GM21360 (cell line): ENCODE measurements around the gene STX8.
A peak's percentile ranks its signal among the peaks of the same experiment; 100 is the strongest.
"Not testable (repeated sequence)": the region's sequence is repeated elsewhere in the genome, so short reads cannot be mapped to it uniquely, and the experiment has no call there.

Experiments used
- ATAC-seq: cut with Tn5 transposase; IDR thresholded peaks from one replicate; pipeline ENCODE4 v1.9.1; 2021; ENCODE audit warnings: mild to moderate bottlenecking, moderate library complexity; ENCODE audit not compliant: unreplicated experiment

The STX8 gene

GRCh38 chr17:9575381-9576101 lies at the start of gene STX8:
TSS of gene STX8 (minus strand) at chr17:9575820. CDS start at chr17:9575808, 12 bp downstream.
- peak; percentile 75 for ATAC-seq

DNA sequence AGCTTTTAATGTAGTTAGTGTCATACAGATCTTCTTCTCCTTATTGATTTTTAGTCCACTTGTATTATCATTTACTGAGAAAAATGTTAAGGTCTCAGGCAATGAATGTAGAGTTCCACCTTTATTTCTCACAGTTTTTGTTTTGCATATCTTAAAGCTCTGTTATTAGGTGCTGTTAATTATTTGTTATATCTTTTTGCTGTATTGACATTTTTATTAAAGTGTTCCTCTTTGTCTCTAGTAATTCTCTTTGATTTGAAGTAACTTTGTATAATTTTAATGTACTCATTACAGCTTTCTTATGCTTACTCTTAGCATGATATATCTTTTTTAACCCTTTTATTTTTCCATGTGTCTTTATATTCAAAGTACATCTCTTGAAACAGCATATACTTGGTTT lies 47.3 kb upstream of the STX8 start:
- no peak for ATAC-seq

- ATAC-seq, result no peak
Observed at GRCh38 chr17:9615486-9615885, 39.9 kb upstream of the STX8 start.

GRCh38 chr17:9612006-9612405 lies 36.4 kb upstream of the STX8 start:
- no peak for ATAC-seq

DNA sequence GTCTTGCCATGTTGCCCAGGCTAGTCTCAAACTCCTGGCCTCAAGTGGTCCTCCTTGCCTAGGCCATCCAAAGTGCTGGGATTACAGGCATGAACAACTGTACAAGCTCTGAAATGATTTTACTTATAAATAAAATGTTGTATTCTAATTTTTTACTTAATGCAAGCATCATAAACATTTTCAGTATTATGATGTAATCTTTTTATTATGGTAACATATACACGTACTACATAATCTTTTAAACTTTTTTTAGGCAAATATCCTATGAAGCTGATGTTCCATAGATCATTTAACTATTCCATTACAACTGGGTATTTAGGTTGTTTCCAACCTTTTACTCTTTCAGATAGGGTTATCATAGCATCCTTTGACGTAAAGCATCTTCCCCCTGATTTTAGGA lies 35.9 kb upstream of the STX8 start:
- ATAC-seq, result no peak

GRCh38 chr17:9607058-9607457 lies 31.4 kb upstream of the STX8 start:
- not testable (repeated sequence) for ATAC-seq

DNA sequence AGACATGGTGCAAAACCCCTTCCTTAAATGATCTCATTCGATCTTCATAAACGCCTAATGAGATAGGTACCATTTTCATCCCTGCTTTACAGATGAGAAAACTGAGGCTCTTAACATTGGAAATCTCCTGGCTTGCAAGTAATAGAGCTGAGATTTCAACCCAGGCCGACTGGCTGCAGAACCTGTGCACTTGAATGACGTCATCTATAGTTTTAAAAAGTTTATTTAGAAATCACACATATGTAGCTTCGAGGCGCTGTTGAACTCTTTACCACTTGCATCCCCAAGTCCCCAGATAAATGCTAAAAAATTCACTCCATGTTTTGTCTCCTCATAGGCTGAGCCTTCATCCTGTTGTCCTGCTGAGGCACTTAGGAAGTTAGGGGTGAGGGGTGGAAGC lies 30.8 kb upstream of the STX8 start:
- no peak for ATAC-seq

DNA sequence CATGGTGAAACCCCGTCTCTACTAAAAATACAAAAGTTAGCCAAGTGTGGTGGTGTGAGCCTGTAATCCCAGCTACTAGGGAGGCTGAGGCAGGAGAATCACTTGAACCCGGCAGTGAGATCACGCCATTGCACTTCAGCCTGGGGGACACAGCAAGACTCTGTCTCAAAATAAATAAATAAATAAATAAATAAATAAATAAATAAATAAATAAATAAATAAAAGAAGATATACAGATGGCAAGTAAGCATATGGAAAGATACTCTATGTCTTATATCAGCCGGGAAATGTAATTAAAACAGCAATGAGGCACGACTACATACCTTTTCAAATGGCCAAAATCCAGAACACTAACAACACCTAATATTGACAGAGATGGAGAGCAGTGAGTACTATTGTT lies 29.0 kb upstream of the STX8 start:
- ATAC-seq, result not testable (repeated sequence)

DNA sequence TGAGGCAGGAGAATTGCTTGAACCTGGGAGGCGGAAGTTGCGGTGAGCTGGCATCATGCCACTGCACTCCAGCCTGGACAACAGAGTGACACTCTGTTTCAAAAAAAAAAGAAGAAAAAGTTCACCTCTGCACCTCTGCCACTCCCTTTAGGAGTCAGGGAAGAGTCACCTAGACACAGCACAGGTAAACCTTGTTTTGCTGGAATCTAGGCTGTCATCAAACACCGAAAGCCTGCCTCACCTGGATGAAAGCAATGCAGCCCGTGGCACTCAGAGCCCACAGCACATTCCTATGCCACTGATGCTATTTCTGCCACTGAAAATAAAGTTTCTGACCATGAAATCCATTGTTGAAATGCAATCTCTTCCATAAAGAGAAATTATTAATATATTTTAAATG lies 23.0 kb upstream of the STX8 start:
- ATAC-seq, result no peak

DNA sequence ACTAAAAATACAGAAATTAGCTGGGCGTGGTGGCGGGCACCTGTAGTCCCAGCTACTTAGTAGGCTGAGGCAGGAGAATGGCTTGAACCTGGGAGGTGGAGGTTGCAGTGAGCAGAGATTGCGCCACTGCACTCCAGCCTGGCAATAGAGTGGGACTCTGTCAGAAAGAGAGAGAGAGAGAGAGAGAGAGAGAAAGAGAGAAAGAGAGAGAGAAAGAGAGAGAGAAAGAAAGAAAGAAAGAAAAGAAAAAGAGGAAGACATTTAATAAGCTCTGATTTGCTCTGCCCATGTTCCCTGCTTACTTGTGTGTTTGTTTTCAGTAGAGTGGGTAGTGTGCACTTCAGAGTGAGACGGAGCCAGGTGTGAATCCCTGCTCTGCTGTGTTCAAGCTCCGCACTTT lies 22.0 kb upstream of the STX8 start:
- ATAC-seq, result not testable (repeated sequence)

GRCh38 chr17:9594065-9594464 lies 18.4 kb upstream of the STX8 start:
- no peak for ATAC-seq

DNA sequence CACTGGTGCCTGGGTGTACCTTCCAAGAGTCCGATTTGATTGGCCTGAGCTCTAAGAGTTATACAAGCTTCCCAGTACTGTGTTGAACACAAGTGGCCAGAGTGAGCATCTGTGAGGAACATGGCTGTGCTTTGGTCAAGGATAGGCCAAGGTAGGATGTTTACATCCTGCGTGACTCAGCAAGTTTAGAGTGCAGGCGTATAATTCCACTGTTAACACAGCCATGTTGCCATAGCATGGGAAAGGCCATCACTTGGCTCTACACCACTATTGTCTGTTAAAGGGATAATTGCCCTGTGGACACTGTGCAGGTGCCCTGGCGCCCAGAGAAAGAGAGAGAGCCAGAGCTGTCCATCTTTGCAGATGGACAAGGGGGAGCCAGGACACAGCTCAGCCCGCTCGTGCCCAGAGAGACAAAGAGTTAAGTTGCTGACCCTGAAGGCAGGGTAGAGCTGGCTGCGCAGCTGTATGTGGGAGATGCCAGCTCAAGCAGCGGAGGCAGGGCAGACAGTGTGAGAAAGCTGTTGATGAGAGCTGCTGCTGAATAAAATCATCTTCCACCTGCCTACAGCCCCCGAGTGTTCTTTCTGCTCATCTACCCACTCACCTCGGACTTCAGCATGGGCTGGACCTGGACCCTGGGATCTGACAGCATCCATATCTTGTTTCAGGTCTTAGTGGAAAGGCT lies 12.5 kb upstream of the STX8 start:
- no peak for ATAC-seq

- no peak for ATAC-seq
Observed at GRCh38 chr17:9577373-9577709, 1.7 kb upstream of the STX8 start.

GRCh38 chr17:9576521-9577372 lies 1.1 kb upstream of the STX8 start, which contains the start of gene CFAP52:
TSS of gene CFAP52 (plus strand) at chr17:9576642. CDS start at chr17:9576696, 54 bp downstream.
- ATAC-seq, result no peak

DNA sequence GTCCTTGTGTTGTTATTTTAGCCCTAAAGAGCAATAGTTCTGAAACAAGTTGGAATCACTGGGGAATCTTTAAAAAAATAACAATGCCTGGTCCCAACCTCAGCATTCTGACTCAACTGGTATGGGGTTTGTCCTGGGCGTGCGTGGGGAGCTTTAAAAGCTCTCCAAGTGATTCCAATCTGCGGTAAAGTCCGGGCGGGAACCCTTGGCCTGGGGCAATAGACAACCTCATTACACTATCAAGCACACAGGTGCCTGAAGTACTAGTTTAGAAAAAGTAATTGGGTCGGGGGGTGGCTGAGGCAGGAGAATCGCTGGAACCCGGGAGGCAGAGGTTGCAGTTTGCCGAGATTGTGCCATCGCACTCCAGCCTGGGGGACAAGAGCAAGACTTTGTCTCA lies 4.4 kb downstream of the STX8 start:
- no peak for ATAC-seq

GRCh38 chr17:9568957-9569588 lies 6.5 kb downstream of the STX8 start:
- no peak for ATAC-seq

DNA sequence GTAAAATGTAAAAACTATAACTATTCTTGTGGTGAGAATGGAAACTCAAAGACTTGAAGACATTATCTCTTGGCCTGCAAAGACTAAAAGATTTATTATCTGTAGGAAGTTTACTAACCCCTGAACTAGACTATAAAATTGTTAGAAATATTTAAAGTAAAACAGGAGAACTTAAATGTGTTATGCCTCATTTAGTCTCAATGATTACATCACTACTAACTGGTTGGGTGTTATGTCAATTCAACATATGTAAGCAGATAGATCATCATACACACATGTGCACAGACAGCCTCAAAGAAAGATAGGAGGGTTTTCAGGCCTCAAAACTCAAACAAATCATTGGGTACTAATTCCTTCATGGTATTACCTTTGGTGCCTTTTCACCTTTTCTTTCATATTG lies 7.6 kb downstream of the STX8 start:
- ATAC-seq, result no peak

DNA sequence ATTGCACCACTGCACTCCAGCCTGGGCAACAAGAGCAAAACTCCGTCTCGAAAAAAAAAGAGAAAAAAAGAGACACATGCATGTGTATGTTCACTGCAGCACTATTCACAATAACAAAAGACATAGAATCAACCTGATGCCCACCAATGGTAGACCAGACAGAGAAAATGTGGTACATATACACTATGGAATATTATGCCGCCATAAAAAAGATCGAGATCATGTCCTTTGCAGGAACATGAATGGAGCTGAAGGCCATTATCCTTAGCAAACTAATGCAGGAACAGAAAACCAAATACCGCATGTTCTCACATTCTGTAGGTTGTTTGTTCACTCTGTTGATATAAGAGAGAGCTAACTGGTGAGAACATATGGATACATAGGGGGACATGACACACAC lies 8.9 kb downstream of the STX8 start:
- ATAC-seq, result not testable (repeated sequence)

GRCh38 chr17:9566067-9566466 lies 9.6 kb downstream of the STX8 start:
- no peak for ATAC-seq

- ATAC-seq, result no peak
Observed at GRCh38 chr17:9564104-9564503, 11.5 kb downstream of the STX8 start.

DNA sequence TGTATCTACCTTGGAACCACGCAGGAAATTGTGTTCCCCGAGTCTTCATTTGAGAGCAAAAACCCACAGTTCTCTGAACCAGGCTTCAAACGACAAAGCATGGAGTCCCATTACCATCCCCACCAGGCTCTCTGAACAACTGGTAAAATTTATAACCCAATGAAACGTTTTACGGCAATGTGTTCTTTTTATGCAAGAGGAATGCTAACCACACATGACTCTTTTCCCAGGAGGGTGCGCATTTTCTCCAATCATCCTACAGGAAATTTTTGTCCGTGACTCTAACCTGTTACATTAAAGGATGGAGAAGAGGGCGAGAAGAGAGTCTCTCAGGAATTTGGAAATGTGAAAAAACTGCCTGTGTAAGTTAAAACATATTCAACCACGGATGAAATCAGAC lies 17.8 kb downstream of the STX8 start:
- ATAC-seq, result no peak
